HEK293T (cell line): ENCODE measurements around the gene FHIP1A.
"Not testable (repeated sequence)": the region's sequence is repeated elsewhere in the genome, so short reads cannot be mapped to it uniquely, and the experiment has no call there.

Source experiments
- CTCF ChIA-PET: fragments of 350-600 bp; formaldehyde crosslinking; extraction: SDS; loops from one replicate; lab custom pipeline; 2021; ENCODE audit warnings: antibody characterized with exemption, inconsistent platforms; lab: Yijun Ruan, JAX
- POLR2A ChIA-PET: fragments of 350-600 bp; formaldehyde crosslinking; extraction: SDS; loops from one replicate; lab custom pipeline; 2020; ENCODE audit warnings: antibody characterized with exemption, inconsistent platforms; lab: Yijun Ruan, JAX
- DNase-seq: peaks from one replicate; pipeline ENCODE4 v3.0.0; 2012; ENCODE audit warnings: mixed read lengths; ENCODE audit errors: extremely low spot score
- ARNT ChIP-seq: fragments of 450-650 bp; IDR thresholded peaks from 2 replicates; pipeline ENCODE4 v1.6.1; 2017; ENCODE audit warnings: mild to moderate bottlenecking
- BHLHE40 ChIP-seq: fragments of 450-650 bp; IDR thresholded peaks from 2 replicates; pipeline ENCODE4 v1.6.1; 2016; ENCODE audit warnings: mild to moderate bottlenecking, moderate library complexity, borderline replicate concordance
- CTBP1 ChIP-seq: fragments of 450-650 bp; IDR thresholded peaks from 2 replicates; pipeline ENCODE4 v1.6.1; 2016; ENCODE audit warnings: borderline replicate concordance
- ELF4 ChIP-seq: fragments of 450-650 bp; IDR thresholded peaks from 2 replicates; pipeline ENCODE4 v1.6.1; 2017; ENCODE audit warnings: antibody characterized with exemption
- FOXA1 ChIP-seq: fragments of 450-650 bp; IDR thresholded peaks from 2 replicates; pipeline ENCODE4 v1.6.1; 2016; ENCODE audit warnings: mild to moderate bottlenecking
- FOXK2 ChIP-seq: fragments of 450-650 bp; IDR thresholded peaks from 2 replicates; pipeline ENCODE4 v1.6.1; 2016; ENCODE audit warnings: mild to moderate bottlenecking
- FOXM1 ChIP-seq: fragments of 450-650 bp; IDR thresholded peaks from 2 replicates; pipeline ENCODE4 v1.6.1; 2017; ENCODE audit warnings: mild to moderate bottlenecking, borderline replicate concordance
- HDGF ChIP-seq: fragments of 450-650 bp; IDR thresholded peaks from 2 replicates; pipeline ENCODE4 v1.6.1; 2017; ENCODE audit warnings: antibody characterized with exemption, borderline replicate concordance
- L3MBTL2 ChIP-seq: fragments of 450-650 bp; conservative IDR thresholded peaks from 2 replicates; pipeline ENCODE4 v1.6.1; 2016; ENCODE audit warnings: mild to moderate bottlenecking
- LEF1 ChIP-seq: fragments of 450-650 bp; IDR thresholded peaks from 2 replicates; pipeline ENCODE4 v1.6.1; 2017; ENCODE audit warnings: mild to moderate bottlenecking, borderline replicate concordance
- NFRKB ChIP-seq: fragments of 450-650 bp; IDR thresholded peaks from 2 replicates; pipeline ENCODE4 v1.6.1; 2016; ENCODE audit warnings: mild to moderate bottlenecking, moderate library complexity
- SP1 ChIP-seq: fragments of 450-650 bp; IDR thresholded peaks from 2 replicates; pipeline ENCODE4 v1.6.1; 2017
- SUZ12 ChIP-seq: fragments of 450-650 bp; IDR thresholded peaks from 2 replicates; pipeline ENCODE4 v1.6.1; 2016; ENCODE audit warnings: mild to moderate bottlenecking
- TARDBP ChIP-seq: fragments of 450-650 bp; IDR thresholded peaks from 2 replicates; pipeline ENCODE4 v1.6.1; 2016
- ZNF384 ChIP-seq: fragments of 450-650 bp; IDR thresholded peaks from 2 replicates; pipeline ENCODE4 v1.6.1; 2016
- TF ChIP-seq, protein P1 (sequence below): fragments of 450-650 bp; IDR thresholded peaks from 2 replicates; pipeline ENCODE4 v1.6.1; 2016

FHIP1A gene

DNA sequence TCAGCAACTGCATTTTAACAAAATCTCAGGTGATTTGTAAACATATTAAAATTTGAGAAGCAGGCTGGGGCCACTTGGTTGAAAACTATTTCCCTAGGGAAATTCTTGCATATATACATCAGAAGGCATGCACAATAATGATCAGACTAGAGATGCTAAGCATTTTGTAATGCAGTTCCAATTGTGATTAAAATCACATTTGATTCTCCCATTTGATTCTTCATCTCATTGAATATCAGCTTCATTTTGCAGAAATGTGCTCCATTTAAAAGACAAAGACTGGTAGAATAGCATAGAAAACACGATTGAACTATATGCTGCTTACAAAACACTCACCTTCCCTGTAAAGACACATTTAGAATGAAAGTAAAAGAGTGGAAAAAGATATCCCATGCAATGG lies 32.4 kb upstream of the FHIP1A start:
- ChIA-PET CTCF (no interaction called here), POLR2A (no interaction called here)
- TF ChIP-seq ARNT (no peak), ZNF384 (no peak), FOXM1 (no peak), SUZ12 (no peak), SP1 (no peak), LEF1 (no peak), FOXK2 (no peak), NFRKB (no peak), L3MBTL2 (no peak)
- no peak for DNase-seq

DNA sequence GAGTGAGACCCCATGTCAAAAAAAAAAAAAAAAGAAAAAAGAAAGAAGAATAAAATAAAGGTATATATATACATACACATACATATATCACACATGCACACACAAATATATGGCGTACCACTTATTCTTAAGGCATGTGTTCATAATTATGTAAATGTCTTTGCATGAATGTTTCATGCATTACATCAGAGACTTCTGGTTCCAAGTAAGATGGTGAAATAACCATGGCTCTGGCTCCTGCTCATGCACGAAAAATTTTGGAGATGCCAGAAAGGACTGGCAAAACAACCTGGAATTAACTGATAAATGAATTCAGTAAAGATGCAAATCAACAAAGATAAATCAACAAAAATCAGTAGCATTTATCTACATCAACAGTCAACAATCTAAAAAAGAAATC lies 19.7 kb upstream of the FHIP1A start:
- TF ChIP-seq, protein P1, sequence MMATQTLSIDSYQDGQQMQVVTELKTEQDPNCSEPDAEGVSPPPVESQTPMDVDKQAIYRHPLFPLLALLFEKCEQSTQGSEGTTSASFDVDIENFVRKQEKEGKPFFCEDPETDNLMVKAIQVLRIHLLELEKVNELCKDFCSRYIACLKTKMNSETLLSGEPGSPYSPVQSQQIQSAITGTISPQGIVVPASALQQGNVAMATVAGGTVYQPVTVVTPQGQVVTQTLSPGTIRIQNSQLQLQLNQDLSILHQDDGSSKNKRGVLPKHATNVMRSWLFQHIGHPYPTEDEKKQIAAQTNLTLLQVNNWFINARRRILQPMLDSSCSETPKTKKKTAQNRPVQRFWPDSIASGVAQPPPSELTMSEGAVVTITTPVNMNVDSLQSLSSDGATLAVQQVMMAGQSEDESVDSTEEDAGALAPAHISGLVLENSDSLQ: no peak
- TF ChIP-seq L3MBTL2 (no peak), ZNF384 (no peak), HDGF (no peak), LEF1 (no peak), NFRKB (no peak), ELF4 (no peak), FOXK2 (no peak), ARNT (no peak), CTBP1 (no peak), TARDBP (no peak), FOXA1 (no peak), BHLHE40 (no peak), SP1 (no peak), FOXM1 (no peak), SUZ12 (no peak)
- CTCF ChIA-PET: no interaction called here
- POLR2A ChIA-PET: no interaction called here
- no peak for DNase-seq

DNA sequence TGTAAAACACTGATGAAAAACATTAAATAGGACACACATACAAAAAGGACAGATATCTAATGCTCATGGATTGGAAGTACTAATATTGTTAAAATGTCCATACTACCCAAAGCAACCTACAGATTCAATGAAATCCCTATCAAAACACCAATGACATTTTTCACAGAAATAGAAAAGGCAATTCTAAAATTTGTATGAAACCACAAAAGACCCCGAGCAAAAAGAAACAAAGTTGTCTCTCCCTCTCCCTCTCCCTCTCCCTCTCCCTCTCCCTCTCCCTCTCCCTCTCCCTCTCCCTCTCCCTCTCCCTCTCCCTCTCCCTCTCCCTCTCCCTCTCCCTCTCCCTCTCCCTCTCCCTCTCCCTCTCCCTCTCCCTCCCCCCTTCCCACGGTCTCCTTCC lies 19.2 kb upstream of the FHIP1A start:
- CTCF ChIA-PET, DNase-seq, POLR2A ChIA-PET: not testable (repeated sequence)

DNA sequence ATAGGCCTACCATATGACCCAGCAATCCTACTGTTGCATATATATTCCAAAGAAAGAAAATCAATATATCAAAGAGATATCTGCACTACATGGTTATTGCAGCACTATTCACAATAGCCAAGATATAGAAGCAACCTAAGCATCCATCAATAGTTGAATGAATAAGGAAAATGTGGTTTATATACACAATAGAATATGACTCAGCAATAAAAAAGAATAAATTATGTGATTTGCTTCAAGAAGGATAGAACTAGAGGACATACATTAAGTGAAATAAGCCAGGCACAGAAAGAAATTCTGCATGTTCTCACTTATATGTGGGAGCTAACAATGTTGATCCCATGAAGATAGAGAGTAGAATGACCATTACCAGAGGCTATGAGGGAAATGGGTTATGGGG lies 13.1 kb upstream of the FHIP1A start:
- no peak for DNase-seq
- TF ChIP-seq ARNT (no peak), FOXK2 (no peak)
- POLR2A ChIA-PET: interaction anchor here (1.2 kb wide), 1 partner anchor 13 kb away, joined by 3 read pairs; the partner anchor contains the start of gene FHIP1A
- CTCF ChIA-PET: interaction anchor here (0.6 kb wide), 1 partner anchor 19 kb away, joined by 5 read pairs; no protein-coding TSS in a partner anchor

DNA sequence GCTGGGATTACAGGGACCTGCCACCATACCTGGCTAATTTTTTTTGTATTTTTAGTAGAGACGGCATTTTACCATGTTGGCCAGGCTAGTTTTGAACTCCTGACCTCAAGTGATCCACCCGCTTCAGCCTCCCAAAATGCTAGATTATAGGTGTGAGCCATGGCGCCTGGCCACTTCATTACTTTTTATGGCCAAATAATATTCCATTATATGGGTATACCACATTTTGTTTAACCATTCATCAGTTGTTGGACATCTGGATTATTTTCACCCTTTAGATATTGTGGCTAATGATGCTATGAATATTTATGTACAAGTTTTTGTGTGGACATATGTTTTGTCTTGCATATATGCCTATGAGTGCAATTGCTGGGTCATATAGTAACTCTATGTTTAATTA lies 8.6 kb upstream of the FHIP1A start:
- DNase-seq: no peak
- ChIA-PET POLR2A (no interaction called here), CTCF (no interaction called here)
- TF ChIP-seq FOXA1 (no peak), ARNT (no peak), NFRKB (no peak), ZNF384 (no peak), SP1 (no peak)
- TF ChIP-seq, protein P1: no peak

DNA sequence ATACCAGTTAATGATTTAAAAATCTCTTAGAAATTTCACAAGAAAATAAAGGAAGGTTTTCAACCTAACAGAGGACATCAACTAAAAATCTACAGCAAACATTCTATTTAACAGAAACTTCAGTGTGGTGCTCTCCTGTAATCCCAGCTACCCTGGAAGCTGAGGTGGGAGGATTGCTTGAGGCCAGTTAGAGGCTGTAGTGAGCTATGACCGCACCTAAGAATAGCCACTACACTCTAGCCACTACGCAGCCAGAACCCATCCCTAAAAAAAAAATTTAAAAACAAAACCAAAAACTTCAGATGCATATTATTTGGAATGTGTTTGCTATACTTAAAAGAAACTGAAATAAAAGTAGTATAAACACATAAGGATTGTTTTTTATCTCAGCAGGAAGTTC lies 7.2 kb upstream of the FHIP1A start:
- DNase-seq: no peak
- ChIA-PET CTCF (no interaction called here), POLR2A (no interaction called here)
- TF ChIP-seq, protein P1: no peak
- TF ChIP-seq SP1 (no peak), NFRKB (no peak), FOXM1 (no peak)

DNA sequence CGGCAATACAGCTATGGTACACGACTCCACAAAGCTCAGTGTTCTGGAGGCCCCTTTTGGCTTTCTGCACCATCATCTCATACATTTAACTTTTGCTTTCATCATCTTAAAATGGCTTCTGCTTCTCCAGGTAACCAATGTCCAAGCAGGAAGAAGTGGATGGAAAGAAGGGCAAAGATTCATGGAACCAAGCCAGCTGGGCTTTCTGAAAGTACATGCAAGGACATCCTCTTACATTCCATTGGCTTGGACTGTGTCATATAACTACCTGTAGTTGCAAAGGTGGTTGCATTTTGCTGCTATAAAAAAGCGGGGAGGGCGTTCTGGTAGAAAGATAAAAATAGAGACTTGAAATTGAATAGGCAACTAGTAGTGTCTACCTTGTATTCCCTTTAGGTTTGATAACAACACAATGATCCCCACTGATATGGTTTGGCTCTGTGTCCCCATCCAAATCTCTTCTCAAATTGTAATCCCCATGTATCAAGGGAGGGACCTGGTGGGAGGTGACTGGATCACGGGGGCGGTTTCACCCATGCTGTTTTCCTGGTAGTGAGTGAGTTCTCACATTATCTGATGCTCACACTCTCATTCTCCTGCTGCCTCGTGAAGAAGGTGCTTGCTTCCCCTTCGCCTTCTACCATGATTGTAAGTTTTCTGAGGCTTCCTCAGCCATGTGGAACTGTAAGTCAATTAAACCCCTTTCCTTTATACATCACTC lies 6.7 kb upstream of the FHIP1A start:
- ChIA-PET POLR2A (no interaction called here), CTCF (no interaction called here)
- DNase-seq: no peak
- TF ChIP-seq NFRKB (no peak), BHLHE40 (no peak), ZNF384 (no peak), LEF1 (no peak), FOXK2 (no peak), SP1 (no peak), FOXM1 (no peak), TARDBP (no peak), SUZ12 (no peak), HDGF (no peak), ELF4 (no peak), FOXA1 (no peak)
- TF ChIP-seq, protein P1: no peak
